Embryonic facial prominence (tissue), 1 donor: ENCODE measurements around the gene ARHGDIG.

Experiments used
- DNase-seq: peaks from one replicate; pipeline ENCODE4 v3.0.0-alpha.2; 2016; ENCODE audit errors: extremely low spot score

Gene ARHGDIG

DNA sequence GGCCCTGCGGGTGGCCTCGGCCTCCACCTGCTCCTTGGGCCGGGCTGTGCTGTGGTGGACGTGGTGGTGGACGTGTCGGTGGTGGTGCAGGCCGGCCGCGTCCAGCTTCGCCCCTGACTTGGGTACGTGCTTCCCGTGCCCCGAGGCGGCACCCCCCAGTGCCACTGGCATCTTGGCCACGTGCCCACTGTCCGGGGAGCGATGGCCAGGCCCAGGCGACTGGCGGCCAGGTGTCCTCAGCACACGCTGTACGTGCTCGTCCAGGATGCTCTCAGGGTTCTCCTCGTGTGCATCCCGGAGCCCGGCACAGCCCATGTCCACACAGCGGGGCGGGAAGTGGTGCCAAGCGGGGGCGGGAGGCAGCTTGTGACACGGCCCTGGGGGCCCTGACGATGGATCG lies 17.4 kb downstream of the ARHGDIG start:
- DNase-seq: no peak

GRCh38 chr16:301235-301634 lies 20.8 kb downstream of the ARHGDIG start:
- no peak for DNase-seq

DNA sequence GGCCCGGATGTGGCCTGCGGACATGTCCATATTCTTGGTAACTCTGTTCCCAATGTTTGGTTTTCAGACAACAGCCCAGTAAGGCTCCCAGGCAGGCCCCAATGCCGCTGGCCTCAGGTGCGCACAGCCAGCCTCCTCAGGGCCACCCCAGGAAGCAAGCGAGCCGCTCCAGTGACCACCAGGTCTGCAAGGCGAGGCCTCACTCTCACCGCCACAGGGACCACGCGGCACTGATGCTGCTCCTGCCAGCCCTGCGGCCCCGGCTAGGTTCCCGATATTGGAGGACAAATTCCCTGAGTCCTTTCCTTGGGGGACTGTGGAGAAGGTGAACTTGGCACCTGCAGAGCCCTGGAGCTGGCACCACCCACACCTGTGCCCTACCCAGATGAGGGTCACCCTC lies 21.6 kb downstream of the ARHGDIG start:
- DNase-seq: no peak

- DNase-seq: no peak
These were observed 23.5 kb downstream of the ARHGDIG start for GRCh38 chr16:303760-304505.

DNA sequence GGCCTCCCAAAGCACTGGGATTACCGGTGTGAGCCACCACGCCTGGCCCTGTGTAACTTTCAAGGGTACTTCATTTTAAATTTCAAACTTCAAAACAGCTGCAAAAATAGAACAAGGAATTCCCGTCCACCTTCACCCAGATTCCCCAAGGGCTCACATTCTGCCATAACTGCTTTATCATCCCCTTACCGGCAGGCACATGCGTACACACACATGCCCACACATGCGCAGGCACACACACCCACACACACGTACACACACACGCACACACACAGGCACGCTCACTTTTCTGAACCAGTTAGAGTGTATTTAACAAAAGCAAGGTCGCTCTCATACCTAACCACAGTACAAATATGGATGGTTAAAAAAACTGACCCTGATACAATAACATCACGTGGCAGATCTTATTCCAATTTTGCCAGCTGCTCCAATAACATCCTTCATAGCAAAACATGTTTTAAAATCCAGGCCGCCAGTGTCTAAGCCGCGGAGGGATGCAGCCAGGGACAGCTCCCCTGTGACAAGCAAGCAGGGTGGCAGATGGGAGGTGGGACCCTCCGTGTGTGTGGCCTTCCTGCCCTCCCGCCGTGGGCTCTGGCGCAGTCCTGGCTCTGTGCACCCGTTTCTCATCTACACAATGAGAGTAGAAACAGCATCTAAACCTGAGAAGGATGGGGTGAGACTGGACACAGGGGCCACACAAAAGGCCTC lies 25.7 kb downstream of the ARHGDIG start:
- no peak for DNase-seq

DNA sequence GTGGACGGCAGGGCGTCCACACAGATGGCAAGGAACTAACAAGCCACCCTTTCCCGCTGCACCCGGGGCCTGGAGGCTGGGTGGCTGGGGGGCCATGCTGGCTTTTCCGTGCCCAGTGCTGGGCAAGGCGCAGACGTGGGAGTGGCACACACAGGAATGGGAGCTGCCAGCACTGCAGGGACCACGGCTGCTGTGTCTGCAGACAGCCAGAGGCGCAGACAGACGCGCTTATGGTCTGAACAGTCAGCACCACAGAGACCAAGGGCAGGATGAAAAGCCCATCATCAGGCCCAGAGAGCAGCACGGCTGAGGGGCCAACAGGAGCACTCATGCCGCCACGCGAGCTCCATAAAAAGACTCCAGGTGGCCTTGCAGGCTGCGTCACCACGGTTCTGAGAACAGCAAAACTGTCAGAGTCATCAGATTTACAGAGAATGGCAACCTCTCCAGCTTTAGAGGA lies 26.6 kb downstream of the ARHGDIG start:
- DNase-seq: no peak

GRCh38 chr16:307691-308312 lies 27.4 kb downstream of the ARHGDIG start:
- no peak for DNase-seq

DNA sequence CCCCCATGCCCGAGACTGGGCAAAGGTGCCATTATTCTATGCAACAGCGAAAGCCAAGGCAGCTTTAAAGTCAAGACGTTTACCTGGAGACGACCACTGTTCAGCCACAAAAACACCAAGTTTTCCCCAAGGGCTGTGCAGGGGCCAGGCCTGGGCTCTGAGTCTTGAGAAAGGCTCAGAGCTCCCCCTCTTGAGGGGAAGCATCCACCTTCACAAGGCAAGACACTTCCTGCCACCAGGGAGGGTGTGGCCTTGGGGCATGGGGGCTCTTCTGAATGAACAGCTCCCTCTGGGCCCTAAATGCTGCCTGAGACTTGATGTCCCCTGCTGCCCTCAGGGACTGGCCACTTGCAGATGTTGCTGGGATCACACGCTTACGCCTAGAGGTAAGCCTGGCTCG lies 29.1 kb downstream of the ARHGDIG start:
- no peak for DNase-seq

DNA sequence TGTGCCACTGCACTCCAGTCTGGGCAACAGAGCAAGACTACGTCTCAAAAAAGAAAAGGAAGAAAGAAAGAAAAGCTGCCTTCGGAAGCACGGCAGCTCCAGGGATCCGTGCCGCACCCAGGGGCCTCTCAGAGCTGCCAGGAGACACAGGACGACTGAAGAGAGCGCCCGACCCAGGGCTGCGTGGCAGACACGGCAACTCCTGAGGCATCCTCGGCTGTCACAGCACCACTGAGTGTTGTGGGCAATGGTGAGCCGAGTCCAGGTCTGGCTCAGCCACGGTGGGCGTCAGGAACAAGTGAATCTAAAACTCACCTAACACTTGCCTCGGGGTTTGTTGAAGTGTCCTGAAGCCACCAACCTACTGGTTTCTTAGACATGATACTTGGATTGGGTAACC lies 31.3 kb downstream of the ARHGDIG start:
- DNase-seq: no peak

DNA sequence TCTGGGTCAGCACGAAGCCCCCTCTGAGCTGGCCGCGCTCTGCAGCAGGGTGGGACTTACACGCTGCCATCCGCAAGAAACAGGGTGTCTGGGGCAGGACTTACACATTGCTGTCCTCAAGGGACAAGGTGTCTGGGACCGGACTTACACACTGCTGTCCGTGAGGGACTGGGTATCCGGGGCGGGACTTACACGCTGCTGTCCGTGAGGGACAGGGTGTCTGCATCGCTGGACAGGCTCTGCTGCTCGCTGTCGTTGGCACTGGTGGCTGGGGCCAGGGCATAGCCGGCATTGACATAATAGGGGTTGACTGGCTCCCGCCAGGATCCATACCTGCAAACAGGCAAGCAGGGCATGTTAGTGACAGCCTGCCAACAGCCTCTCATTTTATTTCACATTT lies 34.0 kb downstream of the ARHGDIG start:
- no peak for DNase-seq

DNA sequence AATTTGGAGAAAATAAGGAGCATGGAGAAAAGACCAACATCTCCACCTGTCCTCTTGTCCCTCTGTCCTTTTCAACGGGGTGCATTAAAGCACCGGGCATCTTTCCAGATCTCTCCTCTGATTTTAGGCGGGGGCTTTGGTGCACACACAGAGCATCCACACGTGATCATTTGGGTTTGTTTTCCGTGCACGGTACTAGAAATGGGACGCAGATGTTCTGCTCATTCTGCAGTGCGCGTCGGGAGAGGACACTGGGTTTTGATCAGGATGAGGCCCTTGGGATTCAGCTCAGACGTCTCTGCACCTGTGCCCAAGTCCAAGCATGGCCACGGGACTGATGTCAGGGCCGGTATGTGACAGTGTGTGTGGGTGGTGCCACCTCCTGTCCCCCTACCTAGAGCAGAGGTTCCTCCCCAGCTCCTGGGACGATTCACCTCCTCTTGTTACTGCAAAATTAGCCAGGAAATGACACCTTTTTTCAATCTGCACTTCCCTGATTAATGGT lies 34.5 kb downstream of the ARHGDIG start:
- DNase-seq: no peak

DNA sequence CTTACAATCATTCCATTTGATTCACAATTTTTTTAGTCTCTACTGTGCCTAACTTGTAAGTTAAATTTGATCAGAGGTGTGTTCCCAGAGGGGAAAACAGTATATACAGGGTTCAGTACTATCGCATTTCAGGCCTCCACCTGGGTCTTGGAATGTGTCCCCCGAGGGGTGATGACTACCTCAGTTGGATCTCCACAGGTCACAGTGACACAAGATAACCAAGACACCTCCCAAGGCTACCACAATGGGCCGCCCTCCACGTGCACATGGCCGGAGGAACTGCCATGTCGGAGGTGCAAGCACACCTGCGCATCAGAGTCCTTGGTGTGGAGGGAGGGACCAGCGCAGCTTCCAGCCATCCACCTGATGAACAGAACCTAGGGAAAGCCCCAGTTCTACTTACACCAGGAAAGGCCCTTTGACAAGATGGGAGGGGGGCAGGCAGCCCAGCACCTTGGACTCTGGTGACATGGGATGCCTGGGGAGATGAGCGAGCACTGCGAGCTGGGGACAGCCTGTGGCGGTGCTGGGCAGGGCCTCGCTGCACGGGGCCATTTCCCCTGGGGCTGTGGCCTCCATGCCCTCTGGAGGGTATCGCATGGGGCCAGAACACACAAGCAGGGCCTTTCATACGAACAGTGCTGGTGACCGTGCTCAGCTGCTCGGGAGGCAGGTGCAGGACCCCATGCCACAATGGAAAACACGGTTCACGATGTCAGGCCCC lies 36.5 kb downstream of the ARHGDIG start:
- no peak for DNase-seq

DNA sequence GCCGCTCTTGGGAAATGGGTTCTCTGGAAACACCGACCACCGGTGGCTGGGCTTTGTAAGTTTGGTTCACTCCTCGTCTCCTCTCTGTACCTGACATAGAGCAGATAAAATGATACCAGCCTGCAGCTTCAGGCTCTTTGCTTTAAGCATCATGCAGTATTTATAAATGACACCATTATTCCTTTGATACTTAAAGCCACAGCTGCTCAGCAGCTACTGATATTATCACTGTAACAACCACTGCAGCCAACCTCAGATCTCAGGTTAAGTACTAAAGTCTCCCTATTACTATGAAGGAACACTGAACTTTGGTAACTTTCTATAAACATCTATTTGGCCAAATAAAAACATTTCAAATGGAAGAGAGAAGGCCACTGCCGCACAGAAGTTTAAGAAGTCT lies 37.2 kb downstream of the ARHGDIG start:
- DNase-seq: no peak

GRCh38 chr16:318628-319027 lies 38.2 kb downstream of the ARHGDIG start:
- no peak for DNase-seq

DNA sequence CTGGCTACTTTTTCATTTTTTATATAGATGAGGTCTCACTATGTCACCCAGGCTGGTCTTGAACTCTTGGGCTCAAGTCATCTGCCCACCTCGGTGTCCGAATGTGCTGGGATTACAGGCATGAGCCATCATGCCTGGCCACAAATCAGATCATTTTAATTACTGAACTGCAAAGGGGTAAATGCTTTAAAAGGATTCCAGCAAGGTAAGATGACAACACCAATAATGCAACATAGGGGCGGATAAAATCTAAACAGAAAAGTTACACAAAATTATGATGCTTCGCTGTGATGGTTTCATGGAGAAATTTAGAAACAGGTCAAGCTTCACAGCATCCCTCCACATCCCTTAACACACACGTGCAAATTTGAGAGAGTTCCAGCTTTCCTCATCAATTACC lies 39.8 kb downstream of the ARHGDIG start:
- DNase-seq: no peak

DNA sequence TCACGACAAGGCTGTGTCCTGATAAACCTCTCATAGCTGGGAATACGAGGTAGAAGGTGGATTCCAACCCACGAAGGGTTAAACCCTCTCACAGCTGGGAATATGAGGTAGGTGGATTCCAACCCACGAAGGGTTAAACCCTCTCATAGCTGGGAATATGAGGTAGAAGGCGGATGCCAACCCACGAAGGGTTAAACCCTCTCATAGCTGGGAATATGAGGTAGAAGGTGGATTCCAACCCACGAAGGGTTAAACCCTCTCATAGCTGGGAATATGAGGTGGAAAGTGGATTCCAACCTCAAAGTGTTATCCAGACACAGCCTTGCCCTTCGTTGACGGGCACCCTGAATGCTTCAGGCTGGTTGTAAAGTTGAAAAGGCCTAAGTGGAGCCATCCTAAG lies 41.1 kb downstream of the ARHGDIG start:
- DNase-seq: no peak

DNA sequence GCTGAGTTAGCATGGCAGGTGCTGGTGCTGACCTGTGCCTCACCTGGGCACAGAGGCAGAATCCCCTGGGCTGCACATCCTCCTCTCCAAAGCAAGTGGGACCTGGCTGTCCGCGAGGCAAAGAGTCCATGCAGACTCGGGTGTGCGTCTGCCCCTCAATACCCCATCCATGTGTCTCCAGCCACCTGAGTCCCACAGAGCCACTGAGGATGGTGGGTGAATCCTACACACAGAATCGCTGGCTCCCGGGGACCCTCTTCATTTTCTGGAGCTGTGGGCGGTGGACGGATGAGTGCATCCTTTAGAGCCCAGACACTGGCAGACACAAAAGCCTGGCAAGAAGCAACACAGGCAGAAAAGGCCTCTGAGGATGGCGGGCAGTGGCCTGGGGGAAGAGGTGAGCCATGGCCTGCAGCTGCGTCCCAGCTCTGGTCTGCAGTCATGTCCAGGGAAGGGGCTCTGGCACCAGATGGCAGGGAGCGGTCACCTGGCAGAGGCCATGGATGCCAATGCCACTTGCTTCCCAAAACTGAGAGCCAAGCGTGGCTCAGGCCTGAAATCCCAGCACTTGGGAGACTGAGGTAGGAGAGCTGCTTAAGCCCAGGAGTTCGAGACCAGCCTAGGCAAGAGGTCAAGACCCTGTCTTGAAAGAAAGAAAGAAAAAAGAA lies 42.2 kb downstream of the ARHGDIG start:
- DNase-seq: no peak

- no peak for DNase-seq
These were observed 43.7 kb downstream of the ARHGDIG start for GRCh38 chr16:324201-324450.

- no peak for DNase-seq
These were observed 44.3 kb downstream of the ARHGDIG start for GRCh38 chr16:324451-325334.

- no peak for DNase-seq
These were observed 45.2 kb downstream of the ARHGDIG start for GRCh38 chr16:325375-326145.
